ENCODE measurements around the gene RPS6KA2.

GRCh38 chr6:166502453-166502852 is 124.6 kb downstream of the RPS6KA2 start:
- TF ChIP-seq CTCF (IDR thresholded peaks at IDR 0.05) (no peak), ZFX (IDR thresholded peaks at IDR 0.05; ENCODE audit: borderline replicate concordance) (no peak)

All from 22Rv1 (cell line).